Mesendoderm (in vitro differentiated cells): ENCODE results near the gene NRG3.
A peak's percentile ranks its signal among the peaks of the same experiment; 100 is the strongest.

Experiments
- DNase-seq: peaks from one replicate; pipeline ENCODE4 v3.0.0; 2013
- H2AK5ac ChIP-seq: 2 replicates; pipeline ENCODE4 v1.6.1; 2013; ENCODE audit warnings: low read length, inconsistent platforms
- H2BK120ac ChIP-seq: 2 replicates; pipeline ENCODE4 v1.6.1; 2013; ENCODE audit warnings: low read depth, mild to moderate bottlenecking, low read length, moderate library complexity, mixed read lengths
- H2BK15ac ChIP-seq: replicated peaks from 2 replicates; pipeline ENCODE4 v1.6.1; 2013; ENCODE audit warnings: low read depth, mild to moderate bottlenecking, moderate library complexity
- H2BK5ac ChIP-seq: 2 replicates; pipeline ENCODE4 v1.6.1; 2013; ENCODE audit warnings: low read length, inconsistent platforms
- H3K18ac ChIP-seq: 2 replicates; pipeline ENCODE4 v1.6.1; 2013; ENCODE audit warnings: mild to moderate bottlenecking, low read length, mixed read lengths
- H3K23ac ChIP-seq: one replicate; pipeline ENCODE4 v1.6.1; 2013; ENCODE audit warnings: low read length
- H3K27ac ChIP-seq: 2 replicates; pipeline ENCODE4 v1.5.1; 2013; ENCODE audit warnings: low read depth, mild to moderate bottlenecking, inconsistent platforms, low read length, moderate library complexity
- H3K27me3 ChIP-seq: 2 replicates; pipeline ENCODE4 v1.6.1; 2013; ENCODE audit warnings: low read length, control low read depth, mild to moderate bottlenecking, inconsistent platforms; ENCODE audit not compliant: insufficient read depth, poor library complexity
- H3K36me3 ChIP-seq: 2 replicates; pipeline ENCODE4 v1.6.1; 2013; ENCODE audit warnings: low read length, inconsistent platforms; ENCODE audit not compliant: control insufficient read depth, insufficient read depth
- H3K4ac ChIP-seq: one replicate; pipeline ENCODE4 v1.6.1; 2013; ENCODE audit warnings: low read depth, mild to moderate bottlenecking, low read length, moderate library complexity
- H3K4me1 ChIP-seq: 2 replicates; pipeline ENCODE4 v1.6.1; 2013; ENCODE audit warnings: low read depth, low read length, inconsistent platforms; ENCODE audit not compliant: control insufficient read depth
- H3K4me2 ChIP-seq: 2 replicates; pipeline ENCODE4 v1.6.1; 2013; ENCODE audit warnings: low read length
- H3K4me3 ChIP-seq: 2 replicates; pipeline ENCODE4 v1.5.1; 2013; ENCODE audit warnings: mild to moderate bottlenecking, low read length
- H3K56ac ChIP-seq: one replicate; pipeline ENCODE4 v1.6.1; 2013; ENCODE audit warnings: low read length
- H3K79me1 ChIP-seq: 2 replicates; pipeline ENCODE4 v1.6.1; 2013; ENCODE audit warnings: low read length, inconsistent platforms
- H3K79me2 ChIP-seq: 2 replicates; pipeline ENCODE4 v1.6.1; 2013; ENCODE audit warnings: mild to moderate bottlenecking, low read length; ENCODE audit not compliant: control insufficient read depth, insufficient read depth
- H3K9ac ChIP-seq: 2 replicates; pipeline ENCODE4 v1.6.1; 2013; ENCODE audit warnings: low read length, inconsistent platforms
- H4K5ac ChIP-seq: one replicate; pipeline ENCODE4 v1.6.1; 2013; ENCODE audit warnings: low read length
- H4K8ac ChIP-seq: one replicate; pipeline ENCODE4 v1.6.1; 2013; ENCODE audit warnings: low read depth, mild to moderate bottlenecking, control low read depth, low read length, moderate library complexity
- WGBS: extraction: QIAGEN DNeasy Blood & Tissue Kit; methylation state at CpG from one replicate; pipeline ENCODE4 v1.1.7; 2013; ENCODE audit warnings: low lambda C conversion rate, missing lambda C conversion rate; ENCODE audit not compliant: insufficient coverage; ENCODE audit errors: extremely low coverage; 5-methylcytosine and 5-hydroxymethylcytosine counted together

Gene NRG3

DNA sequence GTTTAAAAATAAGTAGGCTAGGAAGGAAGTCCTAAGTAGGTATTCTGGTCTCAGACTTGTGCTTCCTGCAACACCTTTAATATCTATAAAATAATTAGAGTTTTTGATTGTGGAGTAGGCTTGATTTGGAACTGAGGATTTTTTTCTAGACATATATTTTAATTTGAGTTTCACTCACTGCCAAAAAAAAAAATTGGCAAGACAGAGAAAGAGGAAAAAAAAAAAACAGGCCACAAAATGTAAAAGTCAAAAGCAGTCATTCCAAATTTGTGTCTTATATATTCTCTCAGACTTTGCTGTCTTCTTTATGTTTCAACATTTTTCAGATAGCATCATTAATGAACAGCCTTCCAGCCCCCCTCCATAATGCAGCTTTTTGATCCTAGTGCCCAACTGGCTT lies 346.1 kb downstream of the NRG3 start:
- no peaks in the 10 kb centered on the region for H3K4me1 ChIP-seq

GRCh38 chr10:82221601-82222149 lies 346.7 kb downstream of the NRG3 start:
- H4K5ac ChIP-seq, result no peak overlapping the region
- H2BK15ac ChIP-seq, result no peak overlapping the region
- H3K79me1 ChIP-seq, result no peaks in the 10 kb centered on the region
- no peaks in the 10 kb centered on the region for H3K4me1 ChIP-seq
- H3K27me3 ChIP-seq, result no peaks in the 10 kb centered on the region
- no peak overlapping the region for H3K27ac ChIP-seq
- DNase-seq, result peak; percentile 72
- no peak overlapping the region for H3K18ac ChIP-seq
- no peak overlapping the region for H3K9ac ChIP-seq
- no peak overlapping the region for H3K4ac ChIP-seq
- no peak overlapping the region for H3K23ac ChIP-seq
- WGBS, result no CpG with 5 or more reads among the region's 2 CpGs
- H2BK5ac ChIP-seq, result no peak overlapping the region
- no peak overlapping the region for H4K8ac ChIP-seq
- H2BK120ac ChIP-seq, result no peak overlapping the region
- H2AK5ac ChIP-seq, result no peak overlapping the region
- no peaks in the 10 kb centered on the region for H3K36me3 ChIP-seq
- H3K4me2 ChIP-seq, result no peak overlapping the region
- no peaks in the 10 kb centered on the region for H3K79me2 ChIP-seq
- no peak overlapping the region for H3K4me3 ChIP-seq
- no peak overlapping the region for H3K56ac ChIP-seq

More for the DNA sequence above, 346.1 kb downstream of the NRG3 start:
- no peak overlapping the region for H2BK15ac ChIP-seq
- no peak overlapping the region for H3K18ac ChIP-seq
- no peaks in the 10 kb centered on the region for H3K36me3 ChIP-seq
- no peak overlapping the region for H4K8ac ChIP-seq
- no peak overlapping the region for H3K27ac ChIP-seq
- H3K79me1 ChIP-seq, result no peaks in the 10 kb centered on the region
- no peak for DNase-seq
- H3K56ac ChIP-seq, result no peak overlapping the region
- H3K23ac ChIP-seq, result no peak overlapping the region
- H2AK5ac ChIP-seq, result no peak overlapping the region
- no peaks in the 10 kb centered on the region for H3K79me2 ChIP-seq
- H2BK5ac ChIP-seq, result no peak overlapping the region
- no peak overlapping the region for H3K9ac ChIP-seq
- no peak overlapping the region for H3K4me3 ChIP-seq
- H3K4ac ChIP-seq, result no peak overlapping the region
- H2BK120ac ChIP-seq, result no peak overlapping the region
- no peak overlapping the region for H4K5ac ChIP-seq
- H3K4me2 ChIP-seq, result no peak overlapping the region
- H3K27me3 ChIP-seq, result no peaks in the 10 kb centered on the region

DNA sequence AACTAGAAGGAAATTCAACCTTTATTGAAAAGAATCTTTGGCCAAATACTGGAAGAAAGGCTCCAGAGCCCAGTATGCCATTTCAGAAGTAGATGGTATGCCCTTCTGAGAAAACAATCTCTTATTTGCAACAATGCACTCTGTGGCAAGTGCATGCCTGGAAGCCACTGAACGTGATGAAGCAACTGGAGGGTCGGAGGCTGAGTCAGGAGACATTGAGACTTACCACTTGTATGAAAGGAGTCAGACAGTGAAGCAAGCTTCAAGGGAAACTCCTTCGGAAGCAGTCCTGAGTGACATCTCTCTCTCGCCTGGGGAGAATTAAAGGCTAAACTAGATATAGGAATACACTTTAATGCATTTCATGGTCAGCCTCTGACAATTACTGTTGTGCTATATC lies 353.7 kb downstream of the NRG3 start:
- no CpG with 5 or more reads among the region's 4 CpGs for WGBS
- H2BK5ac ChIP-seq, result no peak overlapping the region
- no peak overlapping the region for H3K18ac ChIP-seq

GRCh38 chr10:82234173-82234572 lies 359.2 kb downstream of the NRG3 start:
- H3K4me1 ChIP-seq, result no peaks in the 10 kb centered on the region
- 100% methylated on average over 1 of the region's 4 CpGs for WGBS
- no peaks in the 10 kb centered on the region for H3K27me3 ChIP-seq
- H3K36me3 ChIP-seq, result no peaks in the 10 kb centered on the region
- H3K79me1 ChIP-seq, result no peaks in the 10 kb centered on the region
- no peak overlapping the region for H3K4me2 ChIP-seq
- no peak overlapping the region for H2AK5ac ChIP-seq
- no peaks in the 10 kb centered on the region for H3K79me2 ChIP-seq
- no peak overlapping the region for H3K27ac ChIP-seq
- H3K23ac ChIP-seq, result no peak overlapping the region
- no peak overlapping the region for H2BK120ac ChIP-seq
- no peak overlapping the region for H4K5ac ChIP-seq
- no peak overlapping the region for H3K18ac ChIP-seq
- no peak overlapping the region for H2BK15ac ChIP-seq
- H4K8ac ChIP-seq, result no peak overlapping the region
- no peak for DNase-seq
- H3K4me3 ChIP-seq, result no peak overlapping the region
- H3K56ac ChIP-seq, result no peak overlapping the region
- H2BK5ac ChIP-seq, result no peak overlapping the region
- no peak overlapping the region for H3K4ac ChIP-seq
- no peak overlapping the region for H3K9ac ChIP-seq

More for the DNA sequence above, 353.7 kb downstream of the NRG3 start:
- Histone ChIP-seq H3K36me3 (no peaks in the 10 kb centered on the region), H2AK5ac (no peak overlapping the region), H3K23ac (no peak overlapping the region), H3K4me2 (no peak overlapping the region), H3K27ac (no peak overlapping the region), H4K8ac (no peak overlapping the region), H3K4me1 (no peaks in the 10 kb centered on the region), H3K56ac (no peak overlapping the region), H2BK120ac (no peak overlapping the region), H3K4me3 (no peak overlapping the region), H4K5ac (no peak overlapping the region), H3K27me3 (no peaks in the 10 kb centered on the region), H3K9ac (no peak overlapping the region), H3K79me2 (no peaks in the 10 kb centered on the region), H3K4ac (no peak overlapping the region), H3K79me1 (no peaks in the 10 kb centered on the region), H2BK15ac (no peak overlapping the region)
- no peak for DNase-seq

GRCh38 chr10:82236084-82236731 lies 361.2 kb downstream of the NRG3 start:
- Histone ChIP-seq H3K4me3 (no peak overlapping the region), H2BK5ac (no peak overlapping the region), H3K36me3 (no peaks in the 10 kb centered on the region), H3K27me3 (no peaks in the 10 kb centered on the region), H3K4me2 (no peak overlapping the region), H3K4ac (no peak overlapping the region), H3K56ac (no peak overlapping the region), H3K79me1 (no peaks in the 10 kb centered on the region), H3K4me1 (no peaks in the 10 kb centered on the region), H4K5ac (no peak overlapping the region), H3K18ac (no peak overlapping the region), H4K8ac (no peak overlapping the region), H2AK5ac (no peak overlapping the region), H3K9ac (no peak overlapping the region), H3K79me2 (no peaks in the 10 kb centered on the region), H3K23ac (no peak overlapping the region), H3K27ac (no peak overlapping the region), H2BK120ac (no peak overlapping the region), H2BK15ac (no peak overlapping the region)
- no CpG with 5 or more reads among the region's 4 CpGs for WGBS
- DNase-seq, result no peak

GRCh38 chr10:82238291-82238690 lies 363.3 kb downstream of the NRG3 start:
- WGBS, result no CpG with 5 or more reads among the region's 1 CpG
- Histone ChIP-seq H3K9ac (no peak overlapping the region), H3K27me3 (no peaks in the 10 kb centered on the region), H2AK5ac (no peak overlapping the region), H2BK15ac (no peak overlapping the region), H3K4me3 (no peak overlapping the region), H3K18ac (no peak overlapping the region), H3K79me2 (no peaks in the 10 kb centered on the region), H2BK120ac (no peak overlapping the region), H3K23ac (no peak overlapping the region), H2BK5ac (no peak overlapping the region), H4K5ac (no peak overlapping the region), H3K27ac (no peak overlapping the region), H3K4ac (no peak overlapping the region), H3K4me2 (no peak overlapping the region), H3K36me3 (no peaks in the 10 kb centered on the region), H3K4me1 (no peaks in the 10 kb centered on the region), H4K8ac (no peak overlapping the region), H3K56ac (no peak overlapping the region), H3K79me1 (no peaks in the 10 kb centered on the region)
- DNase-seq, result no peak
